Kidney epithelial cell (primary cell): ENCODE results near the gene VWCE. TPM values are rescaled to one million over a fixed set of nuclear protein-coding genes. Genes with fewer than 3 reads are reported as not detected.

Experiments
- DNase-seq: peaks from one replicate; pipeline ENCODE4 v3.0.0-alpha.2; 2010; ENCODE audit warnings: low read depth
- H3K27me3 ChIP-seq: 2 replicates; pipeline ENCODE4 v1.6.0; 2011; ENCODE audit warnings: low read length; ENCODE audit not compliant: control insufficient read depth, insufficient read depth
- H3K36me3 ChIP-seq: 2 replicates; pipeline ENCODE4 v1.5.1; 2011; ENCODE audit warnings: low read length; ENCODE audit not compliant: control insufficient read depth, insufficient read depth
- H3K4me3 ChIP-seq: 2 replicates; pipeline ENCODE4 v1.5.1; 2011; ENCODE audit warnings: low read depth, mild to moderate bottlenecking, control low read depth, low read length
- total RNA-seq: library from RNA; depleted of rRNA; stranded (reverse); fragments of >200 nt; gene quantifications from 2 replicates; pipeline ENCODE4 v1.2.3, GENCODE V29; 2015
- TF ChIP-seq, protein P1 (sequence below): IDR thresholded peaks from 2 replicates; pipeline ENCODE4 v1.5.1; 2011; ENCODE audit warnings: mild to moderate bottlenecking, moderate library complexity, low read length, control low read depth, inconsistent platforms; ENCODE audit not compliant: insufficient read depth, poor library complexity, severe bottlenecking

Gene VWCE
- total RNA-seq, 1 donor from 2014 or later: 8.3 TPM

DNA sequence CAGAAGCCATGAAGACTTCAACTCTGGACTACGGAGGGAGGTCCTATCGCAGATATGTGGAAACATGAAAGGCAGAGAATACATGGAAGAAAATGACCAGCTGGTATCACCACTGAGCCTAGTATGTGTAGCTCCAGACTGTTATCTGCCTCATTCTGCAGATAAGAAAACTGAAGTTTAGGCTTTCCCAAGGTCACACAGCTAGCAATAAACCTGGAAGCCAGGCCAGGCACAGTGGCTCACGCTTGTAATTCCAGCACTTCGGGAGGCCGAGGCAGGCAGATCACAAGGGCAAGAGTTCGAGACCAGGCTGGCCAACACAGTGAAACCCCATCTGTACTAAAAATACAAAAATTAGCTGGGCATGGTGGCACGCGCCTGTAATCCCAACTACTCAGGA is 15.6 kb upstream of the VWCE start:
- DNase-seq: no peak
- TF ChIP-seq, protein P1, sequence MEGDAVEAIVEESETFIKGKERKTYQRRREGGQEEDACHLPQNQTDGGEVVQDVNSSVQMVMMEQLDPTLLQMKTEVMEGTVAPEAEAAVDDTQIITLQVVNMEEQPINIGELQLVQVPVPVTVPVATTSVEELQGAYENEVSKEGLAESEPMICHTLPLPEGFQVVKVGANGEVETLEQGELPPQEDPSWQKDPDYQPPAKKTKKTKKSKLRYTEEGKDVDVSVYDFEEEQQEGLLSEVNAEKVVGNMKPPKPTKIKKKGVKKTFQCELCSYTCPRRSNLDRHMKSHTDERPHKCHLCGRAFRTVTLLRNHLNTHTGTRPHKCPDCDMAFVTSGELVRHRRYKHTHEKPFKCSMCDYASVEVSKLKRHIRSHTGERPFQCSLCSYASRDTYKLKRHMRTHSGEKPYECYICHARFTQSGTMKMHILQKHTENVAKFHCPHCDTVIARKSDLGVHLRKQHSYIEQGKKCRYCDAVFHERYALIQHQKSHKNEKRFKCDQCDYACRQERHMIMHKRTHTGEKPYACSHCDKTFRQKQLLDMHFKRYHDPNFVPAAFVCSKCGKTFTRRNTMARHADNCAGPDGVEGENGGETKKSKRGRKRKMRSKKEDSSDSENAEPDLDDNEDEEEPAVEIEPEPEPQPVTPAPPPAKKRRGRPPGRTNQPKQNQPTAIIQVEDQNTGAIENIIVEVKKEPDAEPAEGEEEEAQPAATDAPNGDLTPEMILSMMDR: no peak

DNA sequence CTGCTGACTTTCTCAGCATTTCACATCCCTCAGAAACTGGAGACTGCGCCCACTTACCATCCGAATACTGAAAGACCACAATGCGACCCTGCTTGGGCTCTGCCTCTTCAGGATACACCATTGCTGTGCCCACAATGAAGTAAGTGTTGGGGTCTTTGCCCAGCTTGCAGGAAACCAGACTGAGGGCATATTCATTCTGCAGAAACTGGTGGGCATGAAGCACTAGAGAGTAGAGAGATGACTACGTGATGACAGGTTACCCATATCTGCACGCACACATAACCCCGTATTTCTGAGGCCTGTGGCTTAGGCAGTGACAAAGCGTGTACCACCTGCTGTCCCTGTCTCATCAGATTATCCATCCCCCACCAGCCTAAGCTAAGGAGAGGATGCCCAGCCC is 14.6 kb upstream of the VWCE start:
- TF ChIP-seq, protein P1: no peak
- no peak overlapping the region for H3K4me3 ChIP-seq

More for the DNA sequence above, 15.6 kb upstream of the VWCE start:
- peaks cover 6% of the 10 kb centered on the region for H3K36me3 ChIP-seq
- H3K4me3 ChIP-seq: no peak overlapping the region
- H3K27me3 ChIP-seq: no peaks in the 10 kb centered on the region

DNA sequence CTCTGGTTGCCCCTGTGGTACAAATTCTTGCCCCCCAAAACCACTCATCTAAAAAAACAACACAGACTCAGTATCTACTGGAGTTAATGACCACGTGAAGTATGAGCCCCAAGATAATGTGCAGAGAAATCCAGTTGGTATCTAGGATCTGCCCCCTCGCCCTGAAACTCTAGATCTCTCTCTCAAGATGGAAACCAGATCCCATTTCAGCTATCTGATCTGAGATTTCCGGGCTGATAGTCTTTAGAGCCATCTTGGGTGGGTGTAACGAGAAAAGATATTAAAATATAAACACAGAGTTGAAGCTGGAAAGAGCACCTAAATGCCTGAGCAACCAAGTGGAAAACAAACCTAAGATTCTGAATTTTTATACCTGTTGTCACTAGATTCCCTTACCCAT is 14.0 kb upstream of the VWCE start:
- TF ChIP-seq, protein P1: no peak

More for the DNA sequence above, 14.6 kb upstream of the VWCE start:
- Histone ChIP-seq H3K36me3 (peaks cover 6% of the 10 kb centered on the region), H3K27me3 (no peaks in the 10 kb centered on the region)
- no peak for DNase-seq

DNA sequence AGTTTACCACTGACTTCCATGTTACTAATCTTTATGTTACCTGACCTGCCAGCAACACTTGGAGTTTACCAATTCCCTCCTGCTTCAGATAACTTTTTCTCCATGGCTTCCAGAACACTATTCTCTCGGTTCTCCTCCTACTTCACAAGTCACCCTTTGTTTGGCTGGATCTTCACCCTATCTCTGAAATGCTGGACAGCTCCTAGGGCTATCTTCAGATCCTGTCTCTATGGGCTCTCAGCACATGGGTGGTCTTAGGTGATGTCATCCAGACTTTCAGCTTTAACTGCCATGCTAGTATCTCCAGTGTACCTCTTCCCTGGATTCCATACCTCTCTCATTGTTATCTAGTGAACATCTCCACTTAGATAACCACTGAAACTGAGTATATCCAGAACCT is 12.2 kb upstream of the VWCE start:
- Histone ChIP-seq H3K4me3 (no peak overlapping the region), H3K27me3 (no peaks in the 10 kb centered on the region), H3K36me3 (peaks cover 7% of the 10 kb centered on the region)
- TF ChIP-seq, protein P1: no peak
- no peak for DNase-seq

More for the DNA sequence above, 14.0 kb upstream of the VWCE start:
- no peak for DNase-seq
- no peak overlapping the region for H3K4me3 ChIP-seq
- peaks cover 6% of the 10 kb centered on the region for H3K36me3 ChIP-seq
- H3K27me3 ChIP-seq: no peaks in the 10 kb centered on the region

DNA sequence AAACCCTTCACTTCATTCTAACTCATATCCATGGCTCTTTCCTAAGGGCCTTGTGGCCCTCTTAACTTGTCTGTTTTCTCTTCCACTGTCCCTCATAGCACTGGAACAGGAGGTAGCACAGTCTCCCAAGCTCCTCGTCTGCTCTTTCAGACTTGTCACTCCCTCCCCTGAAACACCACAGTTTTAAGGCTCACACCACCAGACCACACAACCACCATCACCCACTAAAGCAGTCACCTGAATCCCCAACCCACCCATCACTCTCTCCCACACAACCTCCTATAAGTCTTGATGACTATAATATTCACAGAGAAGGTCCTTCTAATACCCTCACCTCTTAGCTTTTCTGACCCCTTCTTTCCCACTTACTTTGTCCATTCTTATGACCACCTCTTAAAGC is 11.1 kb upstream of the VWCE start:
- TF ChIP-seq, protein P1: no peak

DNA sequence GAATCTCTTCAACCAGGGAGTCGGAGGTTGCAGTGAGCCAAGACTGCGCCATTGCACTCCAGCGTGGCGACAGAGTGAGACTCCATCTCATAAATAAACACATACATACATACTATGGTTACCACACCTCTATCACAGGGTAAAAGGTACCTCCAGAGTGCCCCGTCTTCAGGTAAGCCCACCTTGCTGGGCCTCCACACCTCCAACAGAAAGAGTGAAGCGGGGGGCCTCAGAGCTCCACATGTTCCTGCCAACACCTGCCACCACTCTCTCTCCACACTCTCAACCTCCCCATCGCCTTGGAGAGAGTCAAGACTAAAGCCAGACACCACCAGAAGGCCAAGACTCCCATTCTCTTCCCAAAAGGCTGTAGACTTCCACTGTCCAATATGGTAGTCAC is 10.3 kb upstream of the VWCE start:
- Histone ChIP-seq H3K27me3 (no peaks in the 10 kb centered on the region), H3K4me3 (no peak overlapping the region), H3K36me3 (peaks cover 6% of the 10 kb centered on the region)
- no peak for DNase-seq
- TF ChIP-seq, protein P1: no peak

More for the DNA sequence above, 11.1 kb upstream of the VWCE start:
- DNase-seq: no peak
- Histone ChIP-seq H3K36me3 (peaks cover 8% of the 10 kb centered on the region), H3K27me3 (no peaks in the 10 kb centered on the region), H3K4me3 (no peak overlapping the region)
